Progenitor cell of endocrine pancreas (in vitro differentiated cells): Measurements from ENCODE around the gene MACROD1. TPM values are rescaled to one million over a fixed set of nuclear protein-coding genes. Genes with fewer than 3 reads are reported as not detected.

Experiments
- DNase-seq: peaks from one replicate; pipeline ENCODE4 v3.0.0; 2021; ENCODE audit warnings: low spot score; ENCODE audit not compliant: unreplicated experiment
- H3K27ac Mint-ChIP-seq: 2 replicates; pipeline ENCODE4 v1.8.0; 2021; ENCODE audit warnings: mild to moderate bottlenecking, moderate library complexity, mixed read lengths
- H3K27me3 Mint-ChIP-seq: 2 replicates; pipeline ENCODE4 v1.8.0; 2021; ENCODE audit warnings: mixed read lengths
- H3K36me3 Mint-ChIP-seq: 2 replicates; pipeline ENCODE4 v1.8.0; 2022; ENCODE audit warnings: mixed read lengths; ENCODE audit not compliant: insufficient read depth
- H3K4me1 Mint-ChIP-seq: 2 replicates; pipeline ENCODE4 v1.8.0; 2021; ENCODE audit warnings: low read depth, mixed read lengths
- H3K4me3 Mint-ChIP-seq: 2 replicates; pipeline ENCODE4 v1.8.0; 2021; ENCODE audit warnings: low read depth, mild to moderate bottlenecking, moderate library complexity, mixed read lengths
- H3K9me3 Mint-ChIP-seq: 2 replicates; pipeline ENCODE4 v1.8.0; 2021; ENCODE audit warnings: low read depth, mixed read lengths
- total RNA-seq: library from RNA; stranded (reverse); gene quantifications from 2 replicates; pipeline ENCODE4 v1.2.1, GENCODE V29; 2021
- TF ChIP-seq, protein P1 (sequence below): fragments of 200-600 bp; sonication (generic); IDR thresholded peaks from one replicate; pipeline ENCODE4 v1.5.0; 2021; ENCODE audit warnings: antibody characterized with exemption, mild to moderate bottlenecking; ENCODE audit not compliant: unreplicated experiment

MACROD1 gene
- total RNA-seq, 1 donor from 2014 or later = 28.0 TPM

DNA sequence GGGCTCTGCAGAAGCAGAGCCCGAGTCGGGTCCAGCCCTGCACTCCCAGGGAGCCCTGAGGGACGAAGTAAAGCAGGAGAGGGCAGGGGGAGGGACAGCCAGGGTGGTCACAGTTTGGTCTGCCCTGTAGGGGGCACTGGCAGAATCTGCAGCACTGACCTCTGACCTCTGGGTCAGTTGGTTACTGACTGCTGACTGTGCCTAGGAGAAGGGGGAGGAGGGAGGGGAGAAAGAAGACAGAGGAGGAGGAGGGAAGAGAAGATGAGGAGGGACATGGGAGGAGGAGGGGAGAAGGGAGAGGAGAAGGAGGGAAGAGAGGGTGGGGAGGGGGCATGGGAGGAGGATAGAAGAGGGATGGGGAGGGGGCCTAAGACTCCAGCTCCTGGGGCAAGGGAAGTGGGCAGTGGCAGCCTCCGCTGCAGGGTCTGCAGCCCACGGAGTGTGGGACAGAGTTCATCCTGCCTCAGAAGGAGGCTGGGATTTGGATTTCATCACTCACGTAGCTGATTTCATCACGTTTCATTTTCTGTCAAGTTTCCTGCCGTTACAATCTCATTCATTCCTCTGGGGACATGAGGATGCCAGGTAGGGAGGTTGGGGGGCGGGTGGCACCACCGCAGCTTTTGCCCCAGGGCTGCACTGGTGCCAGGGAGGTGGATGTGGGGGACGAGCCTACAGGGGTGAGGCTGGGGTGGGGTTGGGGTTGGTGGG, 75.0 kb downstream of the MACROD1 start:
- peaks cover 13% of the 10 kb centered on the region for H3K27me3 Mint-ChIP-seq
- H3K27ac Mint-ChIP-seq = no peak overlapping the region
- no peak for DNase-seq
- no peaks in the 10 kb centered on the region for H3K9me3 Mint-ChIP-seq
- H3K4me1 Mint-ChIP-seq = peaks cover 16% of the 10 kb centered on the region
- TF ChIP-seq, protein P1, sequence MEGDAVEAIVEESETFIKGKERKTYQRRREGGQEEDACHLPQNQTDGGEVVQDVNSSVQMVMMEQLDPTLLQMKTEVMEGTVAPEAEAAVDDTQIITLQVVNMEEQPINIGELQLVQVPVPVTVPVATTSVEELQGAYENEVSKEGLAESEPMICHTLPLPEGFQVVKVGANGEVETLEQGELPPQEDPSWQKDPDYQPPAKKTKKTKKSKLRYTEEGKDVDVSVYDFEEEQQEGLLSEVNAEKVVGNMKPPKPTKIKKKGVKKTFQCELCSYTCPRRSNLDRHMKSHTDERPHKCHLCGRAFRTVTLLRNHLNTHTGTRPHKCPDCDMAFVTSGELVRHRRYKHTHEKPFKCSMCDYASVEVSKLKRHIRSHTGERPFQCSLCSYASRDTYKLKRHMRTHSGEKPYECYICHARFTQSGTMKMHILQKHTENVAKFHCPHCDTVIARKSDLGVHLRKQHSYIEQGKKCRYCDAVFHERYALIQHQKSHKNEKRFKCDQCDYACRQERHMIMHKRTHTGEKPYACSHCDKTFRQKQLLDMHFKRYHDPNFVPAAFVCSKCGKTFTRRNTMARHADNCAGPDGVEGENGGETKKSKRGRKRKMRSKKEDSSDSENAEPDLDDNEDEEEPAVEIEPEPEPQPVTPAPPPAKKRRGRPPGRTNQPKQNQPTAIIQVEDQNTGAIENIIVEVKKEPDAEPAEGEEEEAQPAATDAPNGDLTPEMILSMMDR = no peak
- no peak overlapping the region for H3K4me3 Mint-ChIP-seq
- no peaks in the 10 kb centered on the region for H3K36me3 Mint-ChIP-seq

DNA sequence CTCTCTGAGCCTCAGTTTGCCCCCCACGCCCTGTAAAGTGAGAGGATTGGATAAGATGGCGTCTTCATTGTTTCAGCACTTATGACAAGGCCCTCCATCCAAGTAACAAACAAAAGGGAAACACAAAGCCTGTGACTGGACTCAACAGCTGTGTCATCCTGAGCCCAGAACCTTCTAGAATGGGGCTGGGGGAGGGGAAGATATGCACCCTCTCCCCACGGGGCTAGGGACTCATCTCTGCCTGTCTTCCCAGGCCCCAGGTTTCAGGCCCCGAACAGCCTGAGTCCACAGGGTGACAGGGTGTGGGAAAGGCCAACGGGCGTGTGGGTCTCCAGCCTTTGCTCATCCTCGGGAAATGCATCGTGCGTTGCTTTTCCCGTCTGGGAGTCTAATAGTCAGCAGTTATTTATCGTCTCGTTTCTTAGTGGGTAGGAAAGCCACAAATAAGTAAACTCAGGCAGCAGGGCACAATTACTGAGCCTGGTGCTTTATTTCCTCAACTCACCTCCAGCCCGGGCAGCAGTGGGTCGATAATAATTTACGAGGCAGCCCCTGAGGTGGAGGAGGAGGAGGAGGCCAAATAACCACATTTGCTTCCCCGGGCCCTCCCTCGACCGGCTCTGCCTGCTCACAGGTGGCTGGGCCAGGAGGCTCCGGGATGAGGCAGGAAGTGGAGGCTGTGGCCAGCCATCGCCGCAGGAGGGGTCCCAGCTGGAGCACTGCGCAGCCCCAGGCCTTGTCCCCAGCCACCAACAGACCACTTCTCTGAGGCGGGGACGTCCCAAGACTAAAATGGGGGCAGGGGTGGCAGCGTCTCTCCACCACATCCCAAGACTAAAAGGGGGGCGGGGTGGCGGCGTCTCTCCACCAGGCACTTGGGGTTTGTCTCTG, 75.8 kb downstream of the MACROD1 start:
- Mint-ChIP-seq H3K27ac (no peak overlapping the region), H3K27me3 (peaks cover 9% of the 10 kb centered on the region), H3K9me3 (no peaks in the 10 kb centered on the region), H3K4me3 (no peak overlapping the region), H3K4me1 (peaks cover 15% of the 10 kb centered on the region), H3K36me3 (no peaks in the 10 kb centered on the region)
- TF ChIP-seq, protein P1 = no peak
- no peak for DNase-seq

DNA sequence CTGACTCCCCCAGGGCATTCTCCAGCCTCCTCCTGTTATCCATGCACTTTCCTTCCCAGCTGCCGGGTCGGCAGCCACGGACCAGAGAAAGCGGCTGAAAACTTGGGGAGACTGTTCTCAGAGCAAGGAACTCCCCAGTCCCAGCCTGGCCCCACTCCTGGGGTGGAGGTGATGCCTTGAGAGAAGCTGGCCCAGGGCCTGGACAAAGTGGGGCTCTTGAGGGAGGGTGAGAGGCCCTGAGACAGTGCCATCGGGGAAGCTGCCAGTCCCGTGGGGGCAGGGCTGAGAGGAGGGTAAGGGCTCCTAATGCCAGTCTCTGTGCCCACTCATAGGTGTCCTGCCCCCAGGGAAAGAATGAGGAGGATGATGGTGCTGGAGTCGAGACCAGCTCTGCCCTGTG, 76.4 kb downstream of the MACROD1 start:
- peaks cover 4% of the 10 kb centered on the region for H3K27me3 Mint-ChIP-seq
- no peaks in the 10 kb centered on the region for H3K36me3 Mint-ChIP-seq
- no peaks in the 10 kb centered on the region for H3K9me3 Mint-ChIP-seq
- TF ChIP-seq, protein P1 = no peak
- DNase-seq = no peak
- peaks cover 17% of the 10 kb centered on the region for H3K4me1 Mint-ChIP-seq
- no peak overlapping the region for H3K4me3 Mint-ChIP-seq
- no peak overlapping the region for H3K27ac Mint-ChIP-seq

DNA sequence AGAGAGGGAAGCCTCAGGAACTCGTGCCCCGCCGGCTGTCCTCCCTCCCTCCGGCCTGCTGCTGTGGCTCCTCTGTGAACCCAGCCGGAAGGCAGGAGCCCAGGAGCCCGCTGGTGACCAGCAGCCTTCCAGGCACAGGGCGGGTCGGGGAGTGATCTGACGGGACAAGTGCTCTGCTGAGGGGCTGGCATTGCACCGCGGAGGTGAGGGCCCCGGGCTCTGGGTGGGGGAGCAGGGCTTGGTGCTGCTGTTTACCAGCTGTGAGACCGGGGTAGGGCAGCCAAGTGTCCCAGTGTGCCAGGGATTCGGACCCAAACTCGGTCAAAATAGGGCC, 76.9 kb downstream of the MACROD1 start:
- no peak for DNase-seq
- Mint-ChIP-seq H3K27ac (no peak overlapping the region), H3K27me3 (peaks cover 4% of the 10 kb centered on the region), H3K36me3 (no peaks in the 10 kb centered on the region), H3K9me3 (no peaks in the 10 kb centered on the region), H3K4me1 (peaks cover 17% of the 10 kb centered on the region), H3K4me3 (no peak overlapping the region)
- TF ChIP-seq, protein P1 = no peak

DNA sequence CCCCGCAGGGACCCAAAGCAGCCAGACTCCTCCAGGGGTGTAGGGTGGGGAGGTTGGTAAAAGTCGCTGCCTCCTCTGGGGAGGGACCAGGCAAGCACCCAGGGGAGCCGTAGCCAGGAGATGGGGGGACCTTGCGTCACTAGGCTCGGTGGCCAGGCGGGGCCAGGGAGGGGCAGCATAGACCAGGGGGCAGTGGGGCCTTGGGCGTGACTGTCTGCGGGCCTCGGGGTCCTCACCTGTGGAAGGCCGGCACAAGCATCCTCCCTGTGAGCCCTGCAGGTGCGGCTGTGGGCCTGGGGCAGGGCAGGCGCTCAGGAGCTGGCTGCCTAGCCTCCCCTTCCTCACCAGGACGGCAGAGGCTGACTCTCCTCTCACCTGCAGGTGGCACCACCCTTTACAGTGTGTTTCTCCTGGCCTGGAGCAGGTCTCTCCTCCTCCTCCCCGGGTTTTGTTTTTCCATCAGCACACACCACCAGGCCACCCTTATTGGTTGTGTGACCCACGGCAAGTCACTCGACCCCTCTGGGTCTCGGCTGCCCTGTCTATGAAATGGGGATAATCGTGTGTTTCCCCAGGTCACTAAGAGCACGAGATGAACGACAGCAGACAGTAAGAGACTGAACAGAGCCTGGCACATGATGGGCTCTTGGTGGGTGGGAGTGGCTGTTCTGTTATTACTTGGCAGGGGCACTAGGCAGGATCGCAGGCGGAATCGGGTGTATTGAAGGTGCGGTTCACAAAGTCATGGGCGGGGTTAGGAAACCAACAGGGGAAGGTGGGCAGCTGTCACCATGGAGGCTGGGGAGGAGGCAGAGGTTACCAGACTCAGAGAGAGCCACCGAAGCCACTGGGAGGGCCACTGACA, 77.5 kb downstream of the MACROD1 start:
- no peaks in the 10 kb centered on the region for H3K36me3 Mint-ChIP-seq
- no peak overlapping the region for H3K4me3 Mint-ChIP-seq
- TF ChIP-seq, protein P1 = peak; percentile 58
- H3K27ac Mint-ChIP-seq = no peak overlapping the region
- no peak for DNase-seq
- no peaks in the 10 kb centered on the region for H3K9me3 Mint-ChIP-seq
- peaks cover 6% of the 10 kb centered on the region for H3K27me3 Mint-ChIP-seq
- H3K4me1 Mint-ChIP-seq = peaks cover 19% of the 10 kb centered on the region
